GM12878 (cell line): ENCODE results near the gene SDK2. TPM values are rescaled to one million over a fixed set of nuclear protein-coding genes. Genes with fewer than 3 reads are reported as not detected.

Experiments
- ATAC-seq: fragments of 200-7000 bp; cut with Tn5 transposase; 3 replicates; pipeline ENCODE4 v1.9.1; 2020; ENCODE audit warnings: mild to moderate bottlenecking, moderate library complexity
- BruUV-seq: library from RNA; stranded (reverse); fragments of 400-500 nt; replicated peaks from 2 replicates; lab custom pipeline; 2021; lab: Mats Ljungman, UMichigan
- CTCF ChIA-PET: fragments of 300-600 bp; sonication (Branson Sonifier 250); formaldehyde crosslinking; extraction: SDS; loops from one replicate; lab custom pipeline; 2021; ENCODE audit warnings: inconsistent platforms; lab: Yijun Ruan, JAX
- POLR2A ChIA-PET: fragments of 350-600 bp; formaldehyde crosslinking; extraction: SDS; loops from one replicate; lab custom pipeline; 2021; ENCODE audit warnings: inconsistent platforms; lab: Charles Lee
- RAD21 ChIA-PET: fragments of 300-600 bp; sonication (Branson Sonifier 250); formaldehyde crosslinking; loops from one replicate; lab custom pipeline; 2023; ENCODE audit warnings: antibody characterized with exemption; ENCODE audit not compliant: unreplicated experiment; lab: Charles Lee
- SMC1A ChIA-PET: fragments of 300-600 bp; sonication (Branson Sonifier 250); formaldehyde crosslinking; loops from one replicate; lab custom pipeline; 2023; ENCODE audit not compliant: unreplicated experiment, uncharacterized antibody; lab: Charles Lee
- DNase-seq: peaks from one replicate; pipeline ENCODE4 v3.0.0-alpha.2; 2011; ENCODE audit warnings: low read depth, low spot score
- FAIRE-seq: peaks from 3 replicates; lab custom pipeline; 2011; peaks lifted over from hg19 to GRCh38; lab: Jason Lieb, UNC
- H2AFZ ChIP-seq: 2 replicates; pipeline ENCODE4 v1.6.0; 2011; ENCODE audit warnings: low read depth, low read length, control low read depth; ENCODE audit not compliant: control insufficient read depth
- H3K27ac ChIP-seq: 2 replicates; pipeline ENCODE4 v1.5.1; 2011; ENCODE audit warnings: control low read depth; ENCODE audit not compliant: control insufficient read depth, insufficient read depth
- H3K27me3 ChIP-seq, 2 experiments: replicated peaks in 1 of 2; 2 replicates each; pipeline versions ENCODE4 v1.6.0 to v1.6.1; 2011; ENCODE audit warnings: low read length in 1 of 2; ENCODE audit not compliant: control insufficient read depth in 2 of 2, insufficient read depth in 2 of 2
- H3K36me3 ChIP-seq, 2 experiments: 2 replicates each; pipeline ENCODE4 v1.5.1; 2011; ENCODE audit warnings: low read length in 1 of 2; ENCODE audit not compliant: control insufficient read depth in 2 of 2, insufficient read depth in 2 of 2
- H3K4me1 ChIP-seq: 2 replicates; pipeline ENCODE4 v1.6.1; 2011; ENCODE audit warnings: mild to moderate bottlenecking, low read length, moderate library complexity, mixed read lengths; ENCODE audit not compliant: control insufficient read depth, insufficient read depth
- H3K4me2 ChIP-seq: 2 replicates; pipeline ENCODE4 v1.6.0; 2011; ENCODE audit warnings: control low read depth; ENCODE audit not compliant: control insufficient read depth, insufficient read depth
- H3K4me3 ChIP-seq: fragments of 200-600 bp; sonication (generic); 2 replicates; pipeline ENCODE4 v1.5.1; 2016
- H3K79me2 ChIP-seq: 2 replicates; pipeline ENCODE4 v1.6.0; 2011; ENCODE audit warnings: low read length; ENCODE audit not compliant: control insufficient read depth, insufficient read depth
- H3K9ac ChIP-seq: 2 replicates; pipeline ENCODE4 v1.8.0; 2011; ENCODE audit warnings: low read length, control low read depth, mixed read lengths; ENCODE audit not compliant: control insufficient read depth, insufficient read depth
- H3K9me3 ChIP-seq: replicated peaks from 3 replicates; pipeline ENCODE4 v1.5.1; 2011; ENCODE audit warnings: mild to moderate bottlenecking, low read length; ENCODE audit not compliant: control insufficient read depth, insufficient read depth
- H4K20me1 ChIP-seq: 2 replicates; pipeline ENCODE4 v1.6.0; 2011; ENCODE audit not compliant: control insufficient read depth, insufficient read depth
- CBFB ChIP-seq: IDR thresholded peaks from 2 replicates; pipeline ENCODE4 v1.6.1; 2016; ENCODE audit warnings: antibody characterized with exemption, low read depth
- ETV6 ChIP-seq, 2 experiments: fragments of 450-650 bp in 1 of 2; IDR thresholded peaks in 1 of 2; conservative IDR thresholded peaks in 1 of 2; 2 replicates each; pipeline ENCODE4 v1.6.1; 2014; ENCODE audit warnings: antibody characterized with exemption in 1 of 2, borderline replicate concordance in 1 of 2, low read depth in 1 of 2, mild to moderate bottlenecking in 1 of 2, moderate library complexity in 1 of 2
- HCFC1 ChIP-seq: fragments of 150-350 bp; IDR thresholded peaks from 2 replicates; pipeline ENCODE4 v1.6.1; 2014; ENCODE audit warnings: low read length
- HDGF ChIP-seq: fragments of 450-650 bp; IDR thresholded peaks from 2 replicates; pipeline ENCODE4 v1.6.1; 2016; ENCODE audit warnings: antibody characterized with exemption
- LARP7 ChIP-seq: fragments of 450-650 bp; IDR thresholded peaks from 2 replicates; pipeline ENCODE4 v1.6.1; 2017; ENCODE audit warnings: mild to moderate bottlenecking
- MEF2B ChIP-seq: fragments of 450-650 bp; IDR thresholded peaks from 2 replicates; pipeline ENCODE4 v1.6.1; 2018; ENCODE audit warnings: mild to moderate bottlenecking, moderate library complexity; ENCODE audit not compliant: partially characterized antibody, poor library complexity, severe bottlenecking
- MYC ChIP-seq: IDR thresholded peaks from 2 replicates; pipeline ENCODE4 v1.6.1; 2011; ENCODE audit warnings: mild to moderate bottlenecking, low read length, moderate library complexity, inconsistent platforms; ENCODE audit not compliant: insufficient read depth, insufficient replicate concordance, insufficient read length, severe bottlenecking
- POLR2A ChIP-seq: IDR thresholded peaks from 2 replicates; pipeline ENCODE4 v1.6.1; 2011; ENCODE audit warnings: low read depth, mild to moderate bottlenecking, low read length
- RAD21 ChIP-seq: IDR thresholded peaks from 2 replicates; pipeline ENCODE4 v1.6.1; 2011; ENCODE audit warnings: mild to moderate bottlenecking, low read depth, low read length, moderate library complexity; ENCODE audit not compliant: insufficient read depth
- SPI1 ChIP-seq: IDR thresholded peaks from 2 replicates; pipeline ENCODE4 v1.6.1; 2011; ENCODE audit warnings: low read depth, mild to moderate bottlenecking, low read length, moderate library complexity, borderline replicate concordance; ENCODE audit not compliant: insufficient read depth
- WGBS: methylation state at CpG from one replicate; pipeline ENCODE4 v1.1.6; 2016; ENCODE audit warnings: low lambda C conversion rate; ENCODE audit not compliant: insufficient replicate concordance, insufficient coverage; ENCODE audit errors: missing lambda C conversion rate; 5-methylcytosine and 5-hydroxymethylcytosine counted together
- in situ Hi-C: fragments of 300-500 bp; cut with MboI; formaldehyde crosslinking; loops from 9 replicates; pipeline ENCODE4 v1.14.3; 2018; ENCODE audit warnings: mixed read lengths
- intact Hi-C: fragments of 100-400 bp; cut with micrococcal nuclease; formaldehyde crosslinking; loops from one replicate; pipeline ENCODE4 v1.14.2; 2022; ENCODE audit not compliant: unreplicated experiment
- polyA plus RNA-seq, 11 experiments: library from polyadenylated mRNA; depleted of rRNA in 4 of 11; unstranded in 6 of 11; stranded (reverse) in 5 of 11; fragments of >200 nt; fragmentation: Nextera tagmentation in 4 of 11; fragmentation: Illumina TruSeq in 1 of 11; extraction: Ambion mirVana in 4 of 11; extraction: Trizol in 1 of 11; gene quantifications; 1 replicate in 1 of 11; 2 replicates in 10 of 11; pipeline versions ENCODE4 v1.2.1 to v1.2.3, GENCODE V29; 2011 to 2016; ENCODE audit warnings: inconsistent platforms in 2 of 11, missing spikeins in 2 of 11, low read depth in 1 of 11
- total RNA-seq, 4 experiments: library from RNA; depleted of rRNA in 3 of 4; stranded (reverse); fragments of >200 nt in 3 of 4; fragmentation: Illumina TruSeq in 1 of 4; extraction: Trizol in 1 of 4; gene quantifications; 2 replicates each; pipeline versions ENCODE4 v1.2.1 to v1.2.3, GENCODE V29; 2013 to 2021
- TF ChIP-seq, protein P1 (sequence below): IDR thresholded peaks from 2 replicates; pipeline ENCODE4 v1.6.1; 2011; ENCODE audit warnings: low read depth, mild to moderate bottlenecking, low read length, moderate library complexity, borderline replicate concordance; ENCODE audit errors: extremely low read depth
- TF ChIP-seq, protein P2 (sequence below): fragments of 150-350 bp; IDR thresholded peaks from 2 replicates; pipeline ENCODE4 v1.6.1; 2014; ENCODE audit warnings: mild to moderate bottlenecking, low read depth, low read length
- TF ChIP-seq, protein P3 (sequence below), 3 experiments: IDR thresholded peaks in 2 of 3; conservative IDR thresholded peaks in 1 of 3; 2 replicates each; pipeline ENCODE4 v1.5.1; 2011; ENCODE audit warnings: low read depth in 3 of 3, low read length in 3 of 3, mild to moderate bottlenecking in 3 of 3, control low read depth in 2 of 3, moderate library complexity in 2 of 3, inconsistent platforms in 1 of 3, mixed read lengths in 1 of 3; ENCODE audit not compliant: control insufficient read depth in 2 of 3, insufficient read depth in 1 of 3; ENCODE audit errors: extremely low read depth in 1 of 3
- TF ChIP-seq, protein P4 (sequence below): fragments of 450-650 bp; IDR thresholded peaks from 2 replicates; pipeline ENCODE4 v1.6.1; 2014; ENCODE audit warnings: mild to moderate bottlenecking
- TF ChIP-seq, protein P5 (sequence below): IDR thresholded peaks from 2 replicates; pipeline ENCODE4 v1.6.1; 2012; ENCODE audit warnings: low read depth, low read length, improper control_type of control experiment

The SDK2 gene
- total and polyA plus RNA-seq, 10 of the 15 experiments (the other 5 are each of a cell fraction or from before 2014, with no cell fraction given) = 0.03 to 0.08 (median 0.03) TPM; not detected in 7

DNA sequence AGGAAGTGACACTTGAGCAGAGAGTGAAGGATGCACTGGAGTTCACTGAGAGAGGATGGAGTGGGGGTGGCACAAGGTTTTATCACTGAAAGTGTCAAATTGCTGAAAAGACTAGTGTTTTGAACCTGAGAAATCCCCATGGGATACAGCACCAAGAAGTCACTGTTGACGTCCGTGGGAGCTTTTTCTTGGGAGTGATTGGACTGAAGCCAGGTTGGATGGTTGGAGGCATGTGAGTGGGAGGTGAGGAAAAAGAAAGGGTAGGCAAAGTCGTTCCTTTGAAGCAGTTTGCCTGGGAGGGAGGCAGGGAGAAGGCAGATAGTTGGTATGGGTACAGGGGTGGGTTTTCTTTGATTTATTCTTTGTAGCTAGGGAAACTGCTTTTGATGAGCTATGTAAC is 39.9 kb upstream of the SDK2 start:
- Histone ChIP-seq H3K4me3 (no peak overlapping the region), H3K4me2 (no peak overlapping the region), H2AFZ (no peak overlapping the region), H4K20me1 (no peaks in the 10 kb centered on the region), H3K36me3 (no peaks in the 10 kb centered on the region), H3K27me3 (no peaks in the 10 kb centered on the region; a peak in 1 of 4 replicates), H3K79me2 (no peaks in the 10 kb centered on the region)
- DNase-seq (no peak), ATAC-seq (no peak)
- POLR2A ChIA-PET = no interaction called here
- TF ChIP-seq POLR2A = no peak
- TF ChIP-seq, protein P1, sequence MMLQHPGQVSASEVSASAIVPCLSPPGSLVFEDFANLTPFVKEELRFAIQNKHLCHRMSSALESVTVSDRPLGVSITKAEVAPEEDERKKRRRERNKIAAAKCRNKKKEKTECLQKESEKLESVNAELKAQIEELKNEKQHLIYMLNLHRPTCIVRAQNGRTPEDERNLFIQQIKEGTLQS = no peak
- TF ChIP-seq ETV6 (conservative IDR thresholded peaks at IDR 0.05 in 1 of 2, IDR thresholded peaks at IDR 0.05 in 1 of 2; ENCODE audit: borderline replicate concordance in 1 of 2, low read depth in 1 of 2) = no peak
- no peak for TF ChIP-seq MYC
- TF ChIP-seq, protein P2, sequence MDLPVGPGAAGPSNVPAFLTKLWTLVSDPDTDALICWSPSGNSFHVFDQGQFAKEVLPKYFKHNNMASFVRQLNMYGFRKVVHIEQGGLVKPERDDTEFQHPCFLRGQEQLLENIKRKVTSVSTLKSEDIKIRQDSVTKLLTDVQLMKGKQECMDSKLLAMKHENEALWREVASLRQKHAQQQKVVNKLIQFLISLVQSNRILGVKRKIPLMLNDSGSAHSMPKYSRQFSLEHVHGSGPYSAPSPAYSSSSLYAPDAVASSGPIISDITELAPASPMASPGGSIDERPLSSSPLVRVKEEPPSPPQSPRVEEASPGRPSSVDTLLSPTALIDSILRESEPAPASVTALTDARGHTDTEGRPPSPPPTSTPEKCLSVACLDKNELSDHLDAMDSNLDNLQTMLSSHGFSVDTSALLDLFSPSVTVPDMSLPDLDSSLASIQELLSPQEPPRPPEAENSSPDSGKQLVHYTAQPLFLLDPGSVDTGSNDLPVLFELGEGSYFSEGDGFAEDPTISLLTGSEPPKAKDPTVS = no peak
- no peak for TF ChIP-seq CBFB
- TF ChIP-seq, protein P3, sequence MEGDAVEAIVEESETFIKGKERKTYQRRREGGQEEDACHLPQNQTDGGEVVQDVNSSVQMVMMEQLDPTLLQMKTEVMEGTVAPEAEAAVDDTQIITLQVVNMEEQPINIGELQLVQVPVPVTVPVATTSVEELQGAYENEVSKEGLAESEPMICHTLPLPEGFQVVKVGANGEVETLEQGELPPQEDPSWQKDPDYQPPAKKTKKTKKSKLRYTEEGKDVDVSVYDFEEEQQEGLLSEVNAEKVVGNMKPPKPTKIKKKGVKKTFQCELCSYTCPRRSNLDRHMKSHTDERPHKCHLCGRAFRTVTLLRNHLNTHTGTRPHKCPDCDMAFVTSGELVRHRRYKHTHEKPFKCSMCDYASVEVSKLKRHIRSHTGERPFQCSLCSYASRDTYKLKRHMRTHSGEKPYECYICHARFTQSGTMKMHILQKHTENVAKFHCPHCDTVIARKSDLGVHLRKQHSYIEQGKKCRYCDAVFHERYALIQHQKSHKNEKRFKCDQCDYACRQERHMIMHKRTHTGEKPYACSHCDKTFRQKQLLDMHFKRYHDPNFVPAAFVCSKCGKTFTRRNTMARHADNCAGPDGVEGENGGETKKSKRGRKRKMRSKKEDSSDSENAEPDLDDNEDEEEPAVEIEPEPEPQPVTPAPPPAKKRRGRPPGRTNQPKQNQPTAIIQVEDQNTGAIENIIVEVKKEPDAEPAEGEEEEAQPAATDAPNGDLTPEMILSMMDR (IDR thresholded peaks at IDR 0.05 in 2 of 3, conservative IDR thresholded peaks at IDR 0.05 in 1 of 3; ENCODE audit: control insufficient read depth in 2 of 3, extremely low read depth in 1 of 3, insufficient read depth in 1 of 3, low read depth in 3 of 3, low read length in 3 of 3) = no peak
- no peak for TF ChIP-seq SPI1
- TF ChIP-seq MEF2B = no peak
- TF ChIP-seq, protein P4, sequence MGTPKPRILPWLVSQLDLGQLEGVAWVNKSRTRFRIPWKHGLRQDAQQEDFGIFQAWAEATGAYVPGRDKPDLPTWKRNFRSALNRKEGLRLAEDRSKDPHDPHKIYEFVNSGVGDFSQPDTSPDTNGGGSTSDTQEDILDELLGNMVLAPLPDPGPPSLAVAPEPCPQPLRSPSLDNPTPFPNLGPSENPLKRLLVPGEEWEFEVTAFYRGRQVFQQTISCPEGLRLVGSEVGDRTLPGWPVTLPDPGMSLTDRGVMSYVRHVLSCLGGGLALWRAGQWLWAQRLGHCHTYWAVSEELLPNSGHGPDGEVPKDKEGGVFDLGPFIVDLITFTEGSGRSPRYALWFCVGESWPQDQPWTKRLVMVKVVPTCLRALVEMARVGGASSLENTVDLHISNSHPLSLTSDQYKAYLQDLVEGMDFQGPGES = no peak
- TF ChIP-seq HDGF = no peak
- no peak for TF ChIP-seq HCFC1
- TF ChIP-seq, protein P5, sequence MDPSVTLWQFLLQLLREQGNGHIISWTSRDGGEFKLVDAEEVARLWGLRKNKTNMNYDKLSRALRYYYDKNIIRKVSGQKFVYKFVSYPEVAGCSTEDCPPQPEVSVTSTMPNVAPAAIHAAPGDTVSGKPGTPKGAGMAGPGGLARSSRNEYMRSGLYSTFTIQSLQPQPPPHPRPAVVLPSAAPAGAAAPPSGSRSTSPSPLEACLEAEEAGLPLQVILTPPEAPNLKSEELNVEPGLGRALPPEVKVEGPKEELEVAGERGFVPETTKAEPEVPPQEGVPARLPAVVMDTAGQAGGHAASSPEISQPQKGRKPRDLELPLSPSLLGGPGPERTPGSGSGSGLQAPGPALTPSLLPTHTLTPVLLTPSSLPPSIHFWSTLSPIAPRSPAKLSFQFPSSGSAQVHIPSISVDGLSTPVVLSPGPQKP = no peak
- TF ChIP-seq RAD21 = no peak
- TF ChIP-seq LARP7 = no peak
- TF ChIP-seq, all 136 proteins: peak for 0
- H3K9ac ChIP-seq = no peak overlapping the region
- in situ Hi-C loops = no loop called here
- 13% methylated on average over 3 of the region's 3 CpGs for WGBS
- ChIA-PET CTCF (no interaction called here), RAD21 (no interaction called here), SMC1A (interaction anchor here (0.7 kb wide), 1 partner anchor 220 kb away, joined by 3 read pairs; no protein-coding TSS in a partner anchor)
- no TSS peak for BruUV-seq
- no peaks in the 10 kb centered on the region for H3K4me1 ChIP-seq
- H3K27ac ChIP-seq = no peak overlapping the region
- intact Hi-C loops = no loop called here
- no peak for FAIRE-seq
- H3K9me3 ChIP-seq = no peaks in the 10 kb centered on the region
